Gastrocnemius medialis (tissue), 4 donors: ENCODE data around the gene TMEM181. TPM values are rescaled to one million over a fixed set of nuclear protein-coding genes. Genes with fewer than 3 reads are reported as not detected.

Experiments used
- ATAC-seq, 2 donors: fragments of 150-250 bp; one replicate each; pipeline ENCODE4 v1.9.1; 2016
- DNase-seq, 2 donors: peaks; one replicate each; pipeline ENCODE4 v3.0.0-alpha.2; 2019
- H3K27ac ChIP-seq, 4 donors: fragments of 200-600 bp; sonication (generic); 1 replicate in 1 of 4; 2 replicates in 3 of 4; pipeline ENCODE4 v1.5.1; 2016 to 2018; ENCODE audit warnings: mild to moderate bottlenecking in 2 of 4, moderate library complexity in 1 of 4
- H3K27me3 ChIP-seq, 3 donors: fragments of 200-600 bp; sonication (generic) in 2 of 3; 1 replicate in 1 of 3; 2 replicates in 2 of 3; pipeline versions ENCODE4 v1.5.1 to v1.6.0; 2016 to 2019; ENCODE audit warnings: mild to moderate bottlenecking in 1 of 3, moderate library complexity in 1 of 3
- H3K36me3 ChIP-seq, 2 donors: fragments of 200-600 bp; sonication (generic) in 1 of 2; one replicate each; pipeline ENCODE4 v1.5.1; 2017 to 2018
- H3K4me1 ChIP-seq, 2 donors: fragments of 200-600 bp; sonication (generic) in 1 of 2; one replicate each; pipeline ENCODE4 v1.5.1; 2016 to 2017; ENCODE audit warnings: mild to moderate bottlenecking in 2 of 2
- H3K4me3 ChIP-seq, 4 donors: fragments of 200-600 bp; sonication (generic) in 3 of 4; 1 replicate in 1 of 4; 2 replicates in 3 of 4; pipeline ENCODE4 v1.5.1; 2016 to 2019; ENCODE audit warnings: mild to moderate bottlenecking in 2 of 4
- H3K9me3 ChIP-seq, 3 donors: fragments of 200-600 bp; sonication (generic) in 2 of 3; 1 replicate in 1 of 3; 2 replicates in 2 of 3; pipeline ENCODE4 v1.5.1; 2016 to 2019
- CTCF ChIP-seq, 5 experiments: fragments of 450-650 bp in 3 of 5; fragments of 200-600 bp in 2 of 5; sonication (generic) in 2 of 5; IDR thresholded peaks in 4 of 5; conservative IDR thresholded peaks in 1 of 5; 1 replicate in 4 of 5; 2 replicates in 1 of 5; pipeline ENCODE4 v1.5.1; 2016 to 2019; ENCODE audit warnings: antibody characterized with exemption in 5 of 5, mild to moderate bottlenecking in 3 of 5, moderate library complexity in 3 of 5
- POLR2A ChIP-seq, 2 donors: fragments of 450-650 bp; IDR thresholded peaks; one replicate each; pipeline ENCODE4 v1.6.1; 2017; ENCODE audit warnings: antibody characterized with exemption in 2 of 2, mild to moderate bottlenecking in 2 of 2, moderate library complexity in 2 of 2
- in situ Hi-C, 4 donors: fragments of 200-750 bp; cut with MboI; loops; one replicate each; pipeline versions ENCODE4 v1.15.0 to v1.8.0; 2017; ENCODE audit warnings: low sequenced_read_pairs in 4 of 4
- intact Hi-C: fragments of 100-400 bp; cut with DNase I; formaldehyde crosslinking; loops from one replicate; pipeline ENCODE4 v1.15.1; 2023; ENCODE audit warnings: low total_unique reads
- total RNA-seq, 4 donors: library from RNA; depleted of rRNA; stranded (reverse); fragments of >200 nt; gene quantifications; one replicate each; pipeline versions ENCODE4 v1.1.0 to v1.2.3, GENCODE V29; 2016

Gene TMEM181
- total RNA-seq, 4 donors from 2014 or later, result 12.1 to 17.9 (median 12.9) TPM

DNA sequence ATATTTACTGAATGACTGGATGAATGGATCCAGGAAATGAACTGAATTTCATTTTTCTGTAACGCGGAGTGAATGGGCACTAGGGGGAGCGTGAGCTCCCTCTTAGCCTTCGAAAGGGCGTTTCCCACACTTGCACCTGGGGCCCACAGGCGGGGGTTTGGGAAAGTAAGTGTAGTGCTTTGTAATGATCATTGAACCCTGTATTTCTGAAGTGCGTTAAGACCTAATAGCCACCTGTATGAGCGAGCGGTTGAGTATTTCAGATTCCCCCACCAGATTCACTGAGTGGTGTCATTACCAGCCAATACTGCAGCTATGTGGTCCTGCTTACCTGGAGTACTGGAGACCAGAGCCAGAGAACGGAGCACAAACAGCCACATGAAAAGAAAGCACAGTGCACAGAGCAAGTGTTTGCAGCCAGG lies 100.5 kb downstream of the TMEM181 start:
- Histone ChIP-seq H3K27ac (no peak overlapping the region), H3K4me3 (no peak overlapping the region), H3K9me3 (no peaks in the 10 kb centered on the region), H3K27me3 (no peaks in the 10 kb centered on the region), H3K36me3 (no peaks in the 10 kb centered on the region), H3K4me1 (peaks cover 14 to 30% of the 10 kb centered on the region in 2 donors)
- TF ChIP-seq CTCF (IDR thresholded peaks at IDR 0.05 in 4 of 5, conservative IDR thresholded peaks at IDR 0.05 in 1 of 5) (peak in 3 of 5 experiments; percentile 18 to 41 (median 19)), POLR2A (IDR thresholded peaks at IDR 0.05) (no peak)
- ATAC-seq, result no peak
- in situ Hi-C loops, result no loop called here
- intact Hi-C loops, result loop anchor here (10.0 kb wide), 1 partner anchor 1404 kb away; no protein-coding TSS in a partner anchor
- DNase-seq, result no peak

DNA sequence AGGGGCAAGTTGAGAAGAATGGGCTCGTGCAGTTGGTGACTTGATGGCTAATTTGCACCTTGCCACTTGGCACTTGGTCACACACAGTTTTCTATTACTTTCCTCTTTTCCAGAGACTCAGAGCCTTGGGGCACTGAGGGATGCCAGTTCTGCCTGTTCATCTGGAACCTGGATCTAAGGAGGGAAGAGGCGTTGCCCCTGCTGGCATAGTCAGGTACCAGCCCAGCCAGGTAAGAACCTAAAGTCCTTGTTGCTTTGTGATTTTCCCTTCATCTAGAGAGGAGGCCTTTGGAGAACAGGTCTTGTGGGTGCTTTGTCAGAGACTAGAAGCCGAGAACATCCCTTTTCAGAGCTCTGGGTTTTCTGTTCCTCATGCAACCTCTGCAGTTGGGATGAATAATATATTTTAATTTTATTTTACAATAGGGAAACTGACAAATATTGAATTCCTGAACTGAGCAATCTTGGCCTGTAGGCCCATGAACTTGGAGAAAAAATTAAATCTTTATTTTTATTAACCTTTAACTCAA lies 101.3 kb downstream of the TMEM181 start:
- TF ChIP-seq POLR2A (IDR thresholded peaks at IDR 0.05) (no peak), CTCF (IDR thresholded peaks at IDR 0.05 in 4 of 5, conservative IDR thresholded peaks at IDR 0.05 in 1 of 5) (no peak)
- no peak for ATAC-seq
- Histone ChIP-seq H3K36me3 (no peaks in the 10 kb centered on the region), H3K9me3 (no peaks in the 10 kb centered on the region), H3K4me3 (no peak overlapping the region), H3K27me3 (no peaks in the 10 kb centered on the region), H3K27ac (no peak overlapping the region), H3K4me1 (peaks cover 11 to 28% of the 10 kb centered on the region in 2 donors)
- DNase-seq, result no peak
- intact Hi-C loops (loop anchor here (10.0 kb wide), 1 partner anchor 1404 kb away; no protein-coding TSS in a partner anchor), in situ Hi-C loops (no loop called here)

DNA sequence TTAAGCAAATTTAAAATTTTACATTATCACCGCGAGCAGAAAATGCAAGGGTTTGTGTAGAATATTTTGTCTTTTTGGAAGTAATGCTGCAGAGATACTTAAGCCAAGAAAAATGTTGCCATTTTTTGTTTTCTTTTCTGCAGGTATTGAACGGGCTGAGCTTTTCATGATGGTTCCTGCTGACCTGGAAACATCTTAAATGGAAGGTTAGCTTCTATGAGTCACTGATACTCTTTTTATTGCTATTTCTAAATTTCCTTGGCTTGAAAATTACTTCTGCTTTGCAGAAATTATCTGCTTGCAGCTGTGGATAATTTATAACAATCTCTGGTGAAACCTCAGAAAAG lies 102.7 kb downstream of the TMEM181 start:
- H3K36me3 ChIP-seq, result no peaks in the 10 kb centered on the region
- TF ChIP-seq CTCF (IDR thresholded peaks at IDR 0.05 in 4 of 5, conservative IDR thresholded peaks at IDR 0.05 in 1 of 5), result no peak
- no peak for TF ChIP-seq POLR2A (IDR thresholded peaks at IDR 0.05)
- in situ Hi-C loops (no loop called here), intact Hi-C loops (loop anchor here (2.0 to 10.0 kb wide), 2 partner anchors 32 to 1402 kb away; no protein-coding TSS in a partner anchor)
- H3K9me3 ChIP-seq, result no peaks in the 10 kb centered on the region
- peaks cover 21 to 40% of the 10 kb centered on the region in 2 donors for H3K4me1 ChIP-seq
- ATAC-seq (no peak), DNase-seq (no peak)
- H3K27ac ChIP-seq, result peak overlapping the region; percentile 79 to 81 (median 79)
- no peaks in the 10 kb centered on the region for H3K27me3 ChIP-seq
- H3K4me3 ChIP-seq, result peak overlapping the region in 3 of 4 donors; percentile 39 to 50 (median 41)

GRCh38 chr6:158662954-158663624 lies 103.2 kb downstream of the TMEM181 start:
- no peaks in the 10 kb centered on the region for H3K27me3 ChIP-seq
- peak in 1 of 2 donors; percentile 59 for DNase-seq
- TF ChIP-seq CTCF (IDR thresholded peaks at IDR 0.05 in 4 of 5, conservative IDR thresholded peaks at IDR 0.05 in 1 of 5) (no peak), POLR2A (IDR thresholded peaks at IDR 0.05) (peak in 1 of 2 donors; percentile 50)
- peak overlapping the region; percentile 39 to 50 (median 41) for H3K4me3 ChIP-seq
- intact Hi-C loops, result loop anchor here (1.0 to 10.0 kb wide), 3 partner anchors 8 to 1402 kb away; no protein-coding TSS in a partner anchor
- peaks cover 26 to 44% of the 10 kb centered on the region in 2 donors for H3K4me1 ChIP-seq
- in situ Hi-C loops, result no loop called here
- ATAC-seq, result peak; percentile 62 to 73
- no peaks in the 10 kb centered on the region for H3K36me3 ChIP-seq
- H3K9me3 ChIP-seq, result no peaks in the 10 kb centered on the region
- peak overlapping the region; percentile 79 to 81 (median 79) for H3K27ac ChIP-seq
